ENCODE data around the gene ANK3.

DNA sequence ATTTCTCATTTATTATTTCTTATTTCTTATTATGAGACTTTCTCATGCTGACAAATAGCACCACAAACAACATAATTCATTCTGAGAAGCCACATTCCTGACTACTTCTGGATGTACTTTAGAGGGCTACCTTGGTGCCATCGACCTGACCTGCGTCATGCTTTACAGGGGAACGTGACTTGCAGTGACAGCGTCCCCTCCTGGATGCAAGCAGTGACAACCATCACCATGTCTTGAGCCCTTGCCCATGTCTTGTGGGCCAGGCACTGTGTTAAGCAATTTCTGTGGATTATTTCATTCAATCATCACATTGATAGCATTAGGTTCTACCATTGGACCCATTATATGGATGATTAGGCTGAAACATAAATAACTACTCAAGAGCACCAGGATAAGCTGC lies 137.0 kb downstream of the ANK3 start:
- TF ChIP-seq CTCF (conservative IDR thresholded peaks at IDR 0.05 in 1 of 2, IDR thresholded peaks at IDR 0.05 in 1 of 2; ENCODE audit: low read depth in 1 of 2, low read length in 2 of 2) = no peak
- TF ChIP-seq EZH2 (IDR thresholded peaks at IDR 0.05; ENCODE audit: low read length, missing control alignments) = no peak

All from fibroblast of lung (primary cell).